Vagina (tissue), 2 donors: ENCODE data around the gene ADAP1.

Experiments
- POLR2A ChIP-seq, 2 donors: fragments of 450-650 bp; IDR thresholded peaks; one replicate each; pipeline ENCODE4 v1.6.1; 2017; ENCODE audit warnings: antibody characterized with exemption in 2 of 2, mild to moderate bottlenecking in 2 of 2, moderate library complexity in 2 of 2
- TF ChIP-seq, protein P1 (sequence below), 3 experiments: fragments of 450-650 bp in 2 of 3; fragments of 200-600 bp in 1 of 3; sonication (generic) in 1 of 3; IDR thresholded peaks; one replicate each; pipeline ENCODE4 v1.5.1; 2017 to 2019; ENCODE audit warnings: antibody characterized with exemption in 3 of 3, mild to moderate bottlenecking in 2 of 3, moderate library complexity in 2 of 3

DNA sequence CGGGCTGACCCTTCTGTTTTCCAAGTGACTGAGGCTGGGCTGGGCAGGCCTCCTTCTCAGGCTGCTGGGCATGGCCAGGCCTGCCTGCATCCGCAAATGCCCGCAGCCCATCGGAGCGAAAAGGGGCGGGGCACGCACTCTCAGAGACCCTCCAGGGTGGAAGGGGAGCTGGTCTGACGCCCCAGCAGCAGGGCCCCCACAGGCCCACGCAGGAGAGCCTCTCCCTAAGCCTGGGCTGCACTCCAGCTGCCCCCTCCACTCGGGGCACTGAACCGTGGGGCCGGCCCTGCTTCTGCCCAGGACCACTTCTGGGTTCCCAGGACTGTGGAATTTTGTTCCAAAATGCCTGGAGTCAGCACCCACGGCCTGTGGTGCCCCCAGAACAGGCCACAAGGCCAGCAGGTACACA lies 9.3 kb downstream of the ADAP1 start:
- TF ChIP-seq, protein P1, sequence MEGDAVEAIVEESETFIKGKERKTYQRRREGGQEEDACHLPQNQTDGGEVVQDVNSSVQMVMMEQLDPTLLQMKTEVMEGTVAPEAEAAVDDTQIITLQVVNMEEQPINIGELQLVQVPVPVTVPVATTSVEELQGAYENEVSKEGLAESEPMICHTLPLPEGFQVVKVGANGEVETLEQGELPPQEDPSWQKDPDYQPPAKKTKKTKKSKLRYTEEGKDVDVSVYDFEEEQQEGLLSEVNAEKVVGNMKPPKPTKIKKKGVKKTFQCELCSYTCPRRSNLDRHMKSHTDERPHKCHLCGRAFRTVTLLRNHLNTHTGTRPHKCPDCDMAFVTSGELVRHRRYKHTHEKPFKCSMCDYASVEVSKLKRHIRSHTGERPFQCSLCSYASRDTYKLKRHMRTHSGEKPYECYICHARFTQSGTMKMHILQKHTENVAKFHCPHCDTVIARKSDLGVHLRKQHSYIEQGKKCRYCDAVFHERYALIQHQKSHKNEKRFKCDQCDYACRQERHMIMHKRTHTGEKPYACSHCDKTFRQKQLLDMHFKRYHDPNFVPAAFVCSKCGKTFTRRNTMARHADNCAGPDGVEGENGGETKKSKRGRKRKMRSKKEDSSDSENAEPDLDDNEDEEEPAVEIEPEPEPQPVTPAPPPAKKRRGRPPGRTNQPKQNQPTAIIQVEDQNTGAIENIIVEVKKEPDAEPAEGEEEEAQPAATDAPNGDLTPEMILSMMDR (IDR thresholded peaks at IDR 0.05): no peak
- TF ChIP-seq POLR2A (IDR thresholded peaks at IDR 0.05): no peak
